ENCODE results near the gene EYS.

DNA sequence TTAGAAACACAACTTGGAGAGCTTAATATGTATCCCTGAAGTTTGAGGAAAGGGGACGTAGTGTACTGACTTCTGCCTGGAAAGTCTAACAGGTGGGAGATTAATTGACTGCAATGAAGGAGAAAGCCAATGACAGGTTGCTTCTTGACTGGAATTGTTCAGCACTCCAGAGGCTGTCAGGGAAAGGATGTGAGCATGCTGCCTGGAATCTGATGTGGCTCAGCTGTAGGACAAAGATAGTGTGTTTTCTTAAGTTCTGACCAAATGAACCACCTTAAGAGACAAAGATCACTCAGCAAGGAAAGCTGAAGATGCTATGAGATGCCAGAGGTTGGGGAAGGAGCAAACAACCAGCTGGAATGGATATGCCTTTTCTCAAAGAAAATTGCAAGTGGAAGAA lies 1885.6 kb downstream of the EYS start:
- no peak for TF ChIP-seq POLR2AphosphoS5 (IDR thresholded peaks at IDR 0.05)
- TF ChIP-seq, protein P1, sequence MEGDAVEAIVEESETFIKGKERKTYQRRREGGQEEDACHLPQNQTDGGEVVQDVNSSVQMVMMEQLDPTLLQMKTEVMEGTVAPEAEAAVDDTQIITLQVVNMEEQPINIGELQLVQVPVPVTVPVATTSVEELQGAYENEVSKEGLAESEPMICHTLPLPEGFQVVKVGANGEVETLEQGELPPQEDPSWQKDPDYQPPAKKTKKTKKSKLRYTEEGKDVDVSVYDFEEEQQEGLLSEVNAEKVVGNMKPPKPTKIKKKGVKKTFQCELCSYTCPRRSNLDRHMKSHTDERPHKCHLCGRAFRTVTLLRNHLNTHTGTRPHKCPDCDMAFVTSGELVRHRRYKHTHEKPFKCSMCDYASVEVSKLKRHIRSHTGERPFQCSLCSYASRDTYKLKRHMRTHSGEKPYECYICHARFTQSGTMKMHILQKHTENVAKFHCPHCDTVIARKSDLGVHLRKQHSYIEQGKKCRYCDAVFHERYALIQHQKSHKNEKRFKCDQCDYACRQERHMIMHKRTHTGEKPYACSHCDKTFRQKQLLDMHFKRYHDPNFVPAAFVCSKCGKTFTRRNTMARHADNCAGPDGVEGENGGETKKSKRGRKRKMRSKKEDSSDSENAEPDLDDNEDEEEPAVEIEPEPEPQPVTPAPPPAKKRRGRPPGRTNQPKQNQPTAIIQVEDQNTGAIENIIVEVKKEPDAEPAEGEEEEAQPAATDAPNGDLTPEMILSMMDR (IDR thresholded peaks at IDR 0.05), result no peak
